ENCODE results near the gene ACER2.

ACER2 gene

GRCh38 chr9:19456996-19457692 lies 48.3 kb downstream of the ACER2 start:
- DNase-seq: peak; percentile 52 to 55

- no peak for DNase-seq
Measured at GRCh38 chr9:19457693-19458009, 48.8 kb downstream of the ACER2 start.

GRCh38 chr9:19460243-19460642 lies 51.4 kb downstream of the ACER2 start:
- no peak for DNase-seq

- no peak for DNase-seq
Measured at GRCh38 chr9:19461135-19461534, 52.3 kb downstream of the ACER2 start.

- no peak for DNase-seq
Measured at GRCh38 chr9:19464061-19464763, 55.4 kb downstream of the ACER2 start.

- peak; percentile 29 to 36 for DNase-seq
Measured at GRCh38 chr9:19464764-19465585, 56.2 kb downstream of the ACER2 start.

GRCh38 chr9:19465586-19466279 lies 56.9 kb downstream of the ACER2 start:
- DNase-seq: no peak

GRCh38 chr9:19466280-19466639 lies 57.5 kb downstream of the ACER2 start:
- no peak for DNase-seq

GRCh38 chr9:19469271-19469670 lies 60.5 kb downstream of the ACER2 start:
- DNase-seq: no peak

GRCh38 chr9:19470567-19470966 lies 61.8 kb downstream of the ACER2 start:
- no peak for DNase-seq

GRCh38 chr9:19470981-19471650 lies 62.3 kb downstream of the ACER2 start:
- no peak for DNase-seq

GRCh38 chr9:19471737-19472648 lies 63.2 kb downstream of the ACER2 start:
- peak; percentile 8 to 27 for DNase-seq

GRCh38 chr9:19473605-19474004 lies 64.8 kb downstream of the ACER2 start:
- no peak for DNase-seq

- no peak for DNase-seq
Measured at GRCh38 chr9:19479874-19480273, 71.1 kb downstream of the ACER2 start.

- DNase-seq: no peak
Measured at GRCh38 chr9:19480345-19480744, 71.5 kb downstream of the ACER2 start.

GRCh38 chr9:19481121-19481870 lies 72.5 kb downstream of the ACER2 start:
- DNase-seq: no peak

GRCh38 chr9:19481971-19482404 lies 73.2 kb downstream of the ACER2 start:
- no peak for DNase-seq

- no peak for DNase-seq
Measured at GRCh38 chr9:19484699-19485098, 75.9 kb downstream of the ACER2 start.

GRCh38 chr9:19485193-19485592 lies 76.4 kb downstream of the ACER2 start:
- no peak for DNase-seq

GRCh38 chr9:19486803-19487202 lies 78.0 kb downstream of the ACER2 start:
- no peak for DNase-seq

- DNase-seq: no peak
Measured at GRCh38 chr9:19488721-19489120, 79.9 kb downstream of the ACER2 start.

All from Kasumi-1 (cell line).